ENCODE results near the gene MYOC.
"Not testable (repeated sequence)": the region's sequence is repeated elsewhere in the genome, so short reads cannot be mapped to it uniquely, and the experiment has no call there.

- TF ChIP-seq CTCF (IDR thresholded peaks at IDR 0.05 in 4 of 5, conservative IDR thresholded peaks at IDR 0.05 in 1 of 5); POLR2A (IDR thresholded peaks at IDR 0.05): not testable (repeated sequence)
Observed at GRCh38 chr1:171693541-171693940, 41.1 kb upstream of the MYOC start.
